Astrocyte (in vitro differentiated cells and primary cell): ENCODE data around the gene MKRN3. TPM values are rescaled to one million over a fixed set of nuclear protein-coding genes. Genes with fewer than 3 reads are reported as not detected.

Experiments used
- DNase-seq: peaks from one replicate; pipeline ENCODE4 v3.0.0-alpha.2; 2010; ENCODE audit warnings: low read depth
- FAIRE-seq: peaks from 2 replicates; lab custom pipeline; 2011; peaks lifted over from hg19 to GRCh38; lab: Jason Lieb, UNC
- H2AFZ ChIP-seq: 2 replicates; pipeline ENCODE4 v1.6.0; 2012; ENCODE audit warnings: low read depth, low read length, inconsistent platforms
- H3K27ac ChIP-seq: 2 replicates; pipeline ENCODE4 v1.5.1; 2011; ENCODE audit warnings: low read depth, low read length, inconsistent platforms
- H3K27me3 ChIP-seq: 2 replicates; pipeline ENCODE4 v1.6.0; 2011; ENCODE audit warnings: low read length, inconsistent platforms; ENCODE audit not compliant: insufficient read depth
- H3K36me3 ChIP-seq: 2 replicates; pipeline ENCODE4 v1.5.1; 2011; ENCODE audit warnings: low read length, inconsistent platforms; ENCODE audit not compliant: insufficient read depth
- H3K4me1 ChIP-seq: 2 replicates; pipeline ENCODE4 v1.5.1; 2011; ENCODE audit warnings: low read length, inconsistent platforms; ENCODE audit not compliant: insufficient read depth
- H3K4me2 ChIP-seq: 2 replicates; pipeline ENCODE4 v1.6.0; 2012; ENCODE audit warnings: low read length, inconsistent platforms
- H3K4me3 ChIP-seq: 2 replicates; pipeline ENCODE4 v1.5.1; 2011; ENCODE audit warnings: low read depth, mild to moderate bottlenecking, low read length, inconsistent platforms; ENCODE audit not compliant: insufficient read depth
- H3K79me2 ChIP-seq: 2 replicates; pipeline ENCODE4 v1.6.0; 2012; ENCODE audit warnings: mild to moderate bottlenecking, low read length, inconsistent platforms; ENCODE audit not compliant: insufficient read depth
- H3K9ac ChIP-seq: 2 replicates; pipeline ENCODE4 v1.6.0; 2012; ENCODE audit warnings: mild to moderate bottlenecking, low read length, inconsistent platforms
- H3K9me3 ChIP-seq: 2 replicates; pipeline ENCODE4 v1.5.1; 2012; ENCODE audit warnings: low read depth, mild to moderate bottlenecking, low read length, inconsistent platforms; ENCODE audit not compliant: insufficient read depth
- H4K20me1 ChIP-seq: 2 replicates; pipeline ENCODE4 v1.6.0; 2012; ENCODE audit warnings: low read length, inconsistent platforms; ENCODE audit not compliant: insufficient read depth
- H3K27ac Mint-ChIP-seq: one replicate; pipeline ENCODE4 v1.8.0; 2021; ENCODE audit warnings: mild to moderate bottlenecking, mixed read lengths; ENCODE audit not compliant: unreplicated experiment
- H3K27me3 Mint-ChIP-seq: one replicate; pipeline ENCODE4 v1.8.0; 2021; ENCODE audit warnings: low read depth, mixed read lengths; ENCODE audit not compliant: unreplicated experiment
- H3K36me3 Mint-ChIP-seq: one replicate; pipeline ENCODE4 v1.8.0; 2021; ENCODE audit warnings: low read depth, mixed read lengths; ENCODE audit not compliant: unreplicated experiment
- H3K4me1 Mint-ChIP-seq: one replicate; pipeline ENCODE4 v1.8.0; 2021; ENCODE audit warnings: low read depth, mixed read lengths; ENCODE audit not compliant: unreplicated experiment
- H3K4me3 Mint-ChIP-seq: one replicate; pipeline ENCODE4 v1.8.0; 2021; ENCODE audit warnings: mild to moderate bottlenecking, moderate library complexity, mixed read lengths; ENCODE audit not compliant: unreplicated experiment
- H3K9me3 Mint-ChIP-seq: one replicate; pipeline ENCODE4 v1.8.0; 2021; ENCODE audit warnings: mild to moderate bottlenecking, mixed read lengths; ENCODE audit not compliant: unreplicated experiment
- CTCF ChIP-seq: IDR thresholded peaks from 2 replicates; pipeline ENCODE4 v1.5.1; 2011; ENCODE audit warnings: low read depth, mild to moderate bottlenecking, inconsistent platforms, low read length, moderate library complexity; ENCODE audit not compliant: insufficient read depth
- EZH2 ChIP-seq: IDR thresholded peaks from 2 replicates; pipeline ENCODE4 v1.6.1; 2012; ENCODE audit warnings: mild to moderate bottlenecking, low read length, inconsistent platforms; ENCODE audit not compliant: insufficient read depth
- total RNA-seq: library from RNA; stranded (reverse); gene quantifications from 2 replicates; pipeline ENCODE4 v1.2.1, GENCODE V29; 2021

Gene MKRN3
- total RNA-seq, 1 donor from 2014 or later = not detected

- Mint-ChIP-seq H3K4me3 (no peak overlapping the region), H3K27ac (no peak overlapping the region), H3K27me3 (no peaks in the 10 kb centered on the region), H3K36me3 (no peaks in the 10 kb centered on the region), H3K9me3 (no peaks in the 10 kb centered on the region), H3K4me1 (peaks cover 4% of the 10 kb centered on the region)
- Histone ChIP-seq H3K79me2 (no peaks in the 10 kb centered on the region), H3K4me1 (no peaks in the 10 kb centered on the region), H3K4me2 (no peak overlapping the region), H3K27me3 (no peaks in the 10 kb centered on the region), H4K20me1 (no peaks in the 10 kb centered on the region), H2AFZ (no peak overlapping the region), H3K9ac (no peak overlapping the region), H3K27ac (no peak overlapping the region), H3K9me3 (no peaks in the 10 kb centered on the region), H3K36me3 (no peaks in the 10 kb centered on the region), H3K4me3 (no peak overlapping the region)
- TF ChIP-seq EZH2 (no peak), CTCF (no peak)
- no peak for DNase-seq
- FAIRE-seq = no peak
Measured at GRCh38 chr15:23602124-23602523, 36.6 kb downstream of the MKRN3 start.

- Histone ChIP-seq H3K9me3 (peaks cover 9% of the 10 kb centered on the region), H3K27ac (no peak overlapping the region), H3K36me3 (no peaks in the 10 kb centered on the region), H4K20me1 (no peaks in the 10 kb centered on the region), H2AFZ (no peak overlapping the region), H3K4me3 (no peak overlapping the region), H3K9ac (no peak overlapping the region), H3K4me2 (no peak overlapping the region), H3K4me1 (no peaks in the 10 kb centered on the region), H3K79me2 (no peaks in the 10 kb centered on the region), H3K27me3 (no peaks in the 10 kb centered on the region)
- Mint-ChIP-seq H3K4me1 (peaks cover 4% of the 10 kb centered on the region), H3K9me3 (no peaks in the 10 kb centered on the region), H3K27ac (peak overlapping the region; percentile 53), H3K4me3 (no peak overlapping the region), H3K27me3 (no peaks in the 10 kb centered on the region), H3K36me3 (no peaks in the 10 kb centered on the region)
- TF ChIP-seq CTCF (no peak), EZH2 (no peak)
- DNase-seq (no peak), FAIRE-seq (no peak)
Measured at GRCh38 chr15:23606226-23606625, 40.8 kb downstream of the MKRN3 start.

GRCh38 chr15:23616536-23616935, 51.1 kb downstream of the MKRN3 start:
- no peak for DNase-seq
- Mint-ChIP-seq H3K36me3 (no peaks in the 10 kb centered on the region), H3K4me3 (no peak overlapping the region)

More at GRCh38 chr15:23616536-23616935, 51.1 kb downstream of the MKRN3 start:
- Histone ChIP-seq H3K4me2 (no peak overlapping the region), H3K9me3 (peaks cover 3% of the 10 kb centered on the region), H3K9ac (no peak overlapping the region), H3K27me3 (no peaks in the 10 kb centered on the region), H3K36me3 (no peaks in the 10 kb centered on the region), H3K4me3 (no peak overlapping the region), H3K79me2 (no peaks in the 10 kb centered on the region), H3K4me1 (no peaks in the 10 kb centered on the region), H4K20me1 (no peaks in the 10 kb centered on the region), H3K27ac (no peak overlapping the region), H2AFZ (no peak overlapping the region)
- H3K27ac Mint-ChIP-seq = no peak overlapping the region
- no peak for TF ChIP-seq EZH2
- TF ChIP-seq CTCF = no peak
- H3K4me1 Mint-ChIP-seq = no peaks in the 10 kb centered on the region
- peaks cover 10% of the 10 kb centered on the region for H3K9me3 Mint-ChIP-seq
- H3K27me3 Mint-ChIP-seq = no peaks in the 10 kb centered on the region
- FAIRE-seq = no peak
